Upper lobe of right lung (tissue), 1 donor: Measurements from ENCODE around the gene PIGU. TPM values are rescaled to one million over a fixed set of nuclear protein-coding genes. Genes with fewer than 3 reads are reported as not detected.

ENCODE experiments used
- ATAC-seq: fragments of 200-7000 bp; cut with Tn5 transposase; one replicate; pipeline ENCODE4 v1.9.1; 2020; ENCODE audit warnings: mild to moderate bottlenecking, moderate library complexity
- DNase-seq: peaks from one replicate; pipeline ENCODE4 v3.0.0-alpha.2; 2020
- H3K27ac ChIP-seq: fragments of 200-600 bp; one replicate; pipeline ENCODE4 v1.8.0; 2022
- H3K27me3 ChIP-seq: fragments of 200-600 bp; one replicate; pipeline ENCODE4 v1.8.0; 2022; ENCODE audit warnings: mild to moderate bottlenecking
- H3K36me3 ChIP-seq: fragments of 200-600 bp; one replicate; pipeline ENCODE4 v1.8.0; 2022
- H3K4me1 ChIP-seq: fragments of 200-600 bp; one replicate; pipeline ENCODE4 v1.8.0; 2022
- H3K4me3 ChIP-seq: fragments of 200-600 bp; one replicate; pipeline ENCODE4 v1.8.0; 2022; ENCODE audit warnings: mild to moderate bottlenecking
- H3K9me3 ChIP-seq: fragments of 200-600 bp; one replicate; pipeline ENCODE4 v1.8.0; 2022
- intact Hi-C: fragments of 100-400 bp; cut with DNase I; formaldehyde crosslinking; loops from one replicate; pipeline ENCODE4 v1.11.0; 2022
- total RNA-seq: library from RNA; stranded (reverse); fragmentation: NEBNext Ultra II Directional; extraction: Animal tissue kit (Norgen Biotek cat#: 25700); gene quantifications from one replicate; pipeline ENCODE4 v1.2.1, GENCODE V29; 2021
- TF ChIP-seq, protein P1 (sequence below): fragments of 200-600 bp; IDR thresholded peaks from one replicate; pipeline ENCODE4 v1.8.0; 2022; ENCODE audit warnings: antibody characterized with exemption
- donor health status: DM: no; HTN: yes; CAD: no; lungs with severe emphysema.

Gene PIGU
- total RNA-seq, 1 donor from 2014 or later: 13.2 TPM

- no peak for ATAC-seq
- Histone ChIP-seq H3K4me1 (no peaks in the 10 kb centered on the region), H3K9me3 (no peaks in the 10 kb centered on the region), H3K27me3 (no peaks in the 10 kb centered on the region), H3K4me3 (no peak overlapping the region), H3K27ac (no peak overlapping the region), H3K36me3 (no peaks in the 10 kb centered on the region)
- no peak for DNase-seq
- TF ChIP-seq, protein P1, sequence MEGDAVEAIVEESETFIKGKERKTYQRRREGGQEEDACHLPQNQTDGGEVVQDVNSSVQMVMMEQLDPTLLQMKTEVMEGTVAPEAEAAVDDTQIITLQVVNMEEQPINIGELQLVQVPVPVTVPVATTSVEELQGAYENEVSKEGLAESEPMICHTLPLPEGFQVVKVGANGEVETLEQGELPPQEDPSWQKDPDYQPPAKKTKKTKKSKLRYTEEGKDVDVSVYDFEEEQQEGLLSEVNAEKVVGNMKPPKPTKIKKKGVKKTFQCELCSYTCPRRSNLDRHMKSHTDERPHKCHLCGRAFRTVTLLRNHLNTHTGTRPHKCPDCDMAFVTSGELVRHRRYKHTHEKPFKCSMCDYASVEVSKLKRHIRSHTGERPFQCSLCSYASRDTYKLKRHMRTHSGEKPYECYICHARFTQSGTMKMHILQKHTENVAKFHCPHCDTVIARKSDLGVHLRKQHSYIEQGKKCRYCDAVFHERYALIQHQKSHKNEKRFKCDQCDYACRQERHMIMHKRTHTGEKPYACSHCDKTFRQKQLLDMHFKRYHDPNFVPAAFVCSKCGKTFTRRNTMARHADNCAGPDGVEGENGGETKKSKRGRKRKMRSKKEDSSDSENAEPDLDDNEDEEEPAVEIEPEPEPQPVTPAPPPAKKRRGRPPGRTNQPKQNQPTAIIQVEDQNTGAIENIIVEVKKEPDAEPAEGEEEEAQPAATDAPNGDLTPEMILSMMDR: no peak
- intact Hi-C loops: no loop called here
Measured at GRCh38 chr20:34651200-34651599, 25.7 kb downstream of the PIGU start.

GRCh38 chr20:34647737-34648136, 29.2 kb downstream of the PIGU start:
- intact Hi-C loops: no loop called here
- no peak overlapping the region for H3K4me3 ChIP-seq
- H3K4me1 ChIP-seq: no peaks in the 10 kb centered on the region
- TF ChIP-seq, protein P1: no peak
- no peak for ATAC-seq
- no peaks in the 10 kb centered on the region for H3K27me3 ChIP-seq
- no peaks in the 10 kb centered on the region for H3K9me3 ChIP-seq
- no peak overlapping the region for H3K27ac ChIP-seq
- H3K36me3 ChIP-seq: no peaks in the 10 kb centered on the region
- DNase-seq: no peak

- Histone ChIP-seq H3K4me1 (no peaks in the 10 kb centered on the region), H3K27ac (no peak overlapping the region), H3K27me3 (no peaks in the 10 kb centered on the region), H3K36me3 (no peaks in the 10 kb centered on the region), H3K4me3 (no peak overlapping the region), H3K9me3 (no peaks in the 10 kb centered on the region)
- ATAC-seq: no peak
- intact Hi-C loops: no loop called here
- TF ChIP-seq, protein P1: no peak
- no peak for DNase-seq
Measured at GRCh38 chr20:34644951-34645350, 31.9 kb downstream of the PIGU start.

GRCh38 chr20:34644345-34644744, 32.5 kb downstream of the PIGU start:
- H3K27ac ChIP-seq: no peak overlapping the region
- H3K9me3 ChIP-seq: no peaks in the 10 kb centered on the region
- intact Hi-C loops: no loop called here
- no peaks in the 10 kb centered on the region for H3K4me1 ChIP-seq
- no peak for DNase-seq
- no peak for ATAC-seq
- no peak overlapping the region for H3K4me3 ChIP-seq
- no peaks in the 10 kb centered on the region for H3K27me3 ChIP-seq
- TF ChIP-seq, protein P1: no peak
- no peaks in the 10 kb centered on the region for H3K36me3 ChIP-seq

- Histone ChIP-seq H3K9me3 (no peaks in the 10 kb centered on the region), H3K4me1 (no peaks in the 10 kb centered on the region), H3K27me3 (no peaks in the 10 kb centered on the region), H3K36me3 (no peaks in the 10 kb centered on the region), H3K4me3 (no peak overlapping the region), H3K27ac (no peak overlapping the region)
- peak; percentile 62 for ATAC-seq
- no peak for DNase-seq
- TF ChIP-seq, protein P1: no peak
- intact Hi-C loops: no loop called here
Measured at GRCh38 chr20:34643928-34644327, 33.0 kb downstream of the PIGU start.

DNA sequence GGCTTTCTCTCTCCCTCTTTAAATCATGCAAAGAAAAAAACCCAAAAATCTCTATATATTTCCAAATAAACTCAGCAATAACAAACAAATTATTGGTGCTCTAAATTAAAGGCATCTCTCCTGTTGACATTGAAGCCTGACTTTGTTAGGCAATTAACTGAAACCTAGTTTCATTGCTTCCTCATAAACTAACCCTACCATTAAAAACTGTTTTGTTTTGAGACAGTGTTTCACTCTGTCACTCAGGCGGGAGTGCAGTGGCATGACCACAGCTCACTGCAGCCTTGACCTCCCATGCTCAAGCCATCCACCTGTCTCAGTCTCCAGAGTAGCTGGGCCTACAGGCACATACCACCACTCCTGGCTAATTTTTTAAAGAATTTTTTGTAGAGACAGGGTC, 34.9 kb downstream of the PIGU start:
- Histone ChIP-seq H3K27me3 (no peaks in the 10 kb centered on the region), H3K9me3 (no peaks in the 10 kb centered on the region), H3K36me3 (peaks cover 6% of the 10 kb centered on the region), H3K4me3 (no peak overlapping the region), H3K27ac (no peak overlapping the region), H3K4me1 (peaks cover 4% of the 10 kb centered on the region)
- ATAC-seq: no peak
- TF ChIP-seq, protein P1: no peak
- intact Hi-C loops: no loop called here
- DNase-seq: no peak
